H1 (cell line): ENCODE results near the gene CPEB1. TPM values are rescaled to one million over a fixed set of nuclear protein-coding genes. Genes with fewer than 3 reads are reported as not detected.

ENCODE experiments used
- BCL11A ChIP-seq, 2 experiments: IDR thresholded peaks; one replicate each; pipeline ENCODE4 v1.6.1; 2011; ENCODE audit warnings: low read depth in 2 of 2, low read length in 2 of 2, mild to moderate bottlenecking in 2 of 2
- CHD7 ChIP-seq: fragments of 300-600 bp; sonication (generic); IDR thresholded peaks from 2 replicates; pipeline ENCODE4 v1.7.1; 2012; ENCODE audit warnings: low read length, moderate library complexity, mild to moderate bottlenecking, inconsistent platforms; ENCODE audit not compliant: insufficient replicate concordance
- CREB1 ChIP-seq: IDR thresholded peaks from 2 replicates; pipeline ENCODE4 v1.6.1; 2012; ENCODE audit warnings: inconsistent platforms
- JUN ChIP-seq: IDR thresholded peaks from 2 replicates; pipeline ENCODE4 v1.6.1; 2011; ENCODE audit warnings: low read depth, mild to moderate bottlenecking, improper control_type of control experiment, low read length
- NANOG ChIP-seq: IDR thresholded peaks from 2 replicates; pipeline ENCODE4 v1.6.1; 2011; ENCODE audit warnings: low read length, low read depth, mild to moderate bottlenecking, inconsistent platforms; ENCODE audit not compliant: insufficient read depth, poor library complexity, severe bottlenecking
- NRF1 ChIP-seq: IDR thresholded peaks from 2 replicates; pipeline ENCODE4 v1.6.1; 2011; ENCODE audit warnings: mild to moderate bottlenecking, low read depth, low read length, improper control_type of control experiment
- POU5F1 ChIP-seq: IDR thresholded peaks from 2 replicates; pipeline ENCODE4 v1.6.1; 2011; ENCODE audit warnings: low read depth, mild to moderate bottlenecking, low read length, moderate library complexity
- SIN3A ChIP-seq, 2 experiments: IDR thresholded peaks in 1 of 2; conservative IDR thresholded peaks in 1 of 2; 2 replicates each; pipeline ENCODE4 v1.6.1; 2011 to 2012; ENCODE audit warnings: low read length in 2 of 2, improper control_type of control experiment in 1 of 2, low read depth in 1 of 2, mild to moderate bottlenecking in 1 of 2
- polyA plus RNA-seq, 7 experiments: library from polyadenylated mRNA; depleted of rRNA in 3 of 7; stranded (reverse) in 5 of 7; unstranded in 2 of 7; fragments of >200 nt in 5 of 7; fragments of 200-250 nt in 2 of 7; gene quantifications; 1 replicate in 5 of 7; 2 replicates in 1 of 7; 4 replicates in 1 of 7; pipeline versions ENCODE4 v1.2.1 to v1.2.3, GENCODE V29; 2011 to 2013; ENCODE audit warnings: missing spikeins in 2 of 7, mixed read lengths in 2 of 7
- total RNA-seq: library from RNA; stranded (reverse); fragmentation: NEBNext Ultra II Directional; extraction: Animal tissue kit (Norgen Biotek cat#: 25700); gene quantifications from 2 replicates; pipeline ENCODE4 v1.2.1, GENCODE V29; 2021

CPEB1 gene
- total and polyA plus RNA-seq, 2 of the 8 experiments (the other 6 are each of a cell fraction or from before 2014, with no cell fraction given): 4.4 to 4.5 TPM

- TF ChIP-seq SIN3A (conservative IDR thresholded peaks at IDR 0.05 in 1 of 2, IDR thresholded peaks at IDR 0.05 in 1 of 2; ENCODE audit: low read depth in 1 of 2, low read length in 2 of 2) (no peak), JUN (no peak), POU5F1 (no peak), CREB1 (no peak), NRF1 (no peak), CHD7 (no peak), NANOG (no peak), BCL11A (IDR thresholded peaks at IDR 0.05; ENCODE audit: low read depth in 2 of 2, low read length in 2 of 2) (no peak)
- TF ChIP-seq, all 59 proteins: peak for 0
Measured at GRCh38 chr15:82537351-82537908, 109.7 kb downstream of the CPEB1 start (continued).
